GM12874 (cell line): ENCODE data around the gene RPL11.

ENCODE experiments used
- TF ChIP-seq, protein P1 (sequence below): IDR thresholded peaks from 2 replicates; pipeline ENCODE4 v1.5.1; 2011; ENCODE audit warnings: low read depth, mild to moderate bottlenecking, control low read depth, low read length, moderate library complexity; ENCODE audit not compliant: insufficient read depth

Gene RPL11

GRCh38 chr1:23694371-23694770 lies 2.8 kb downstream of the RPL11 start:
- TF ChIP-seq, protein P1, sequence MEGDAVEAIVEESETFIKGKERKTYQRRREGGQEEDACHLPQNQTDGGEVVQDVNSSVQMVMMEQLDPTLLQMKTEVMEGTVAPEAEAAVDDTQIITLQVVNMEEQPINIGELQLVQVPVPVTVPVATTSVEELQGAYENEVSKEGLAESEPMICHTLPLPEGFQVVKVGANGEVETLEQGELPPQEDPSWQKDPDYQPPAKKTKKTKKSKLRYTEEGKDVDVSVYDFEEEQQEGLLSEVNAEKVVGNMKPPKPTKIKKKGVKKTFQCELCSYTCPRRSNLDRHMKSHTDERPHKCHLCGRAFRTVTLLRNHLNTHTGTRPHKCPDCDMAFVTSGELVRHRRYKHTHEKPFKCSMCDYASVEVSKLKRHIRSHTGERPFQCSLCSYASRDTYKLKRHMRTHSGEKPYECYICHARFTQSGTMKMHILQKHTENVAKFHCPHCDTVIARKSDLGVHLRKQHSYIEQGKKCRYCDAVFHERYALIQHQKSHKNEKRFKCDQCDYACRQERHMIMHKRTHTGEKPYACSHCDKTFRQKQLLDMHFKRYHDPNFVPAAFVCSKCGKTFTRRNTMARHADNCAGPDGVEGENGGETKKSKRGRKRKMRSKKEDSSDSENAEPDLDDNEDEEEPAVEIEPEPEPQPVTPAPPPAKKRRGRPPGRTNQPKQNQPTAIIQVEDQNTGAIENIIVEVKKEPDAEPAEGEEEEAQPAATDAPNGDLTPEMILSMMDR: no peak

- TF ChIP-seq, protein P1: no peak
Observed at GRCh38 chr1:23695667-23696066, 4.1 kb downstream of the RPL11 start.

GRCh38 chr1:23696335-23696989 lies 4.9 kb downstream of the RPL11 start:
- TF ChIP-seq, protein P1: no peak

DNA sequence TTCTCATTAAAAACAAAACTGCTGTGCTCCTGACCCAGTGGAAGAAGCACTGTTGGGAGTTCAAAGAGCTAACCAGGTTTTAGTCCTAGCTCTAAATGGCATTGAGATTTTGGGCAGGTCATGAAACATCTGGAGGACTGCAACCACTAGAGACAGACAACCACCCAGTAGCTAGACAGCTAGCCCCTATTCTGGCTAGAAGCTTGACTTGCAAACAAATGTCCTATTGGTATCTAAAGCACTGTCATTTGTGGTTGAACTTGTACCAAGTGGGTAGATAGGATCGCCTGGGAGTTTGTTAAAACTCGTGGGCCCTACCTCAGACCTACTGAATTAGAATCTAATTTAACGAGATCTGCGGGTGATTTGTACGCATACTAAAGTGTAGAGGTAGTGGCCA lies 6.9 kb downstream of the RPL11 start:
- TF ChIP-seq, protein P1: no peak

GRCh38 chr1:23699280-23700179 lies 7.9 kb downstream of the RPL11 start:
- TF ChIP-seq, protein P1: no peak

DNA sequence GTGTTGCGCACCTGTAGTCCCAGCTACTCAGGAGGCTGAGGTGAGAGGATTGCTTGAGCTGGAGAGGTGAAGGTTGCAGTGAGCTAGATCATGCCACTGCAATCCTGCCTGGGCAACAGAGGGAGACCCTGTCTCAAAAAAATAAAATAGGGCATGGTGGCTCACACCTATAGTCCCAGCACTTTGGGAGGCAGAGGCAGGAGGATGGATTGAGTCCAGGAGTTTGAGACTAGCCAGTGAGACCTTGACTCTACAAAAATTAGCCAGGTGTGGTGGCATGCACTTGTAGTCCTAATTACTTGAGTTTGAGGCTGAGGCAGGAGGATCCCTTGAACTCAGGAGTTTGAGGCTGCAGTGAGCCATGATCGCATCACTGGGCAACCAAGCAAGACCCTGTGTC lies 9.7 kb downstream of the RPL11 start:
- TF ChIP-seq, protein P1: no peak

DNA sequence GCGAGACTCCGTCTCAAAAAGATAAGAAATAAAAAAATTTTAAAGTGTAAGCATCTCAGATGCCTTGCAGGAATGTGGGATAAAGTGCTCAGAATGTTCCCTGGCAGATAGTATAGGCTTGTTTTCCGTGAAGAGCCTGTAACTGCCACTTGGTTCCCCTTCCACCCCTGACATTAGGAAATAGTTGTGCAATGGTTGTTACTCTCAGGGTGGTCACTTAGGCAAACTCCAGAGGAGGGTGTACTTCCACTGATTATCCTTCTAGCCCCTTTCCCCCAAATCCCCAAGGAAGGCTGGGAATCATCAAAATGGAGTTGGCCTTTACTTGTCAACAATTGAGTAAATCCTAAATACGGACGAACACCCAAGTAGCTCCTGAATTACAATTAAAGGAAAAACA lies 10.4 kb downstream of the RPL11 start:
- TF ChIP-seq, protein P1: no peak
